Measurements from ENCODE around the gene ANLN.
"Not testable (repeated sequence)": the region's sequence is repeated elsewhere in the genome, so short reads cannot be mapped to it uniquely, and the experiment has no call there.

ANLN gene

GRCh38 chr7:36389371-36390198, at the start of gene ANLN:
Gene ANLN (plus strand): TSS chr7:36389862. CDS start chr7:36390027, 165 bp downstream.
- DNase-seq: peak; percentile 90

GRCh38 chr7:36343548-36343947, 46.1 kb upstream of the ANLN start:
- DNase-seq: no peak

GRCh38 chr7:36344622-36345021, 45.0 kb upstream of the ANLN start:
- DNase-seq: no peak

- peak; percentile 18 for DNase-seq
Observed at GRCh38 chr7:36346260-36346831, 43.3 kb upstream of the ANLN start.

- DNase-seq: no peak
Observed at GRCh38 chr7:36348256-36348655, 41.4 kb upstream of the ANLN start.

- no peak for DNase-seq
Observed at GRCh38 chr7:36348771-36349170, 40.9 kb upstream of the ANLN start.

- DNase-seq: no peak
Observed at GRCh38 chr7:36349626-36350025, 40.0 kb upstream of the ANLN start.

- DNase-seq: no peak
Observed at GRCh38 chr7:36355490-36355889, 34.2 kb upstream of the ANLN start.

GRCh38 chr7:36357054-36357453, 32.6 kb upstream of the ANLN start:
- no peak for DNase-seq

- no peak for DNase-seq
Observed at GRCh38 chr7:36358589-36358988, 31.1 kb upstream of the ANLN start.

GRCh38 chr7:36360244-36360643, 29.4 kb upstream of the ANLN start:
- no peak for DNase-seq

- DNase-seq: no peak
Observed at GRCh38 chr7:36361227-36361626, 28.4 kb upstream of the ANLN start.

- DNase-seq: no peak
Observed at GRCh38 chr7:36363515-36363914, 26.1 kb upstream of the ANLN start.

- DNase-seq: no peak
Observed at GRCh38 chr7:36366005-36366717, 23.5 kb upstream of the ANLN start.

GRCh38 chr7:36366718-36367560, 22.7 kb upstream of the ANLN start:
- peak; percentile 86 for DNase-seq

GRCh38 chr7:36367561-36368077, 22.0 kb upstream of the ANLN start:
- DNase-seq: no peak

GRCh38 chr7:36368496-36368895, 21.2 kb upstream of the ANLN start:
- no peak for DNase-seq

GRCh38 chr7:36369171-36369570, 20.5 kb upstream of the ANLN start:
- no peak for DNase-seq

- DNase-seq: no peak
Observed at GRCh38 chr7:36370046-36370445, 19.6 kb upstream of the ANLN start.

- no peak for DNase-seq
Observed at GRCh38 chr7:36372156-36372555, 17.5 kb upstream of the ANLN start.

GRCh38 chr7:36378555-36378954, 11.1 kb upstream of the ANLN start:
- DNase-seq: not testable (repeated sequence)

- no peak for DNase-seq
Observed at GRCh38 chr7:36379831-36380504, 9.7 kb upstream of the ANLN start.

Measured in inflammatory macrophage treated with lipopolysaccharide for 4 hours (primary cell).